Neural cell (in vitro differentiated cells): ENCODE results near the gene RHOT2. TPM values are rescaled to one million over a fixed set of nuclear protein-coding genes. Genes with fewer than 3 reads are reported as not detected.

Source experiments
- H2AFZ ChIP-seq: fragments of 200-600, 300-800 bp; sonication (generic), shearing (Covaris generic); 2 replicates; pipeline ENCODE4 v1.6.0; 2014; ENCODE audit warnings: low read depth, mild to moderate bottlenecking, antibody characterized with exemption, low read length, moderate library complexity
- H3F3A ChIP-seq: fragments of 200-600 bp; shearing (Covaris generic); 2 replicates; pipeline ENCODE4 v1.6.1; 2016; ENCODE audit warnings: mild to moderate bottlenecking, moderate library complexity, mixed read lengths, antibody characterized with exemption, low read length; ENCODE audit not compliant: insufficient read depth, poor library complexity, severe bottlenecking
- H3K27ac ChIP-seq: fragments of 200-600, 300-800 bp; sonication (generic), shearing (Covaris generic); 2 replicates; pipeline ENCODE4 v1.5.1; 2014; ENCODE audit warnings: mild to moderate bottlenecking, low read length, moderate library complexity
- H3K27me3 ChIP-seq: fragments of 300-800, 200-600 bp; sonication (generic), shearing (Covaris generic); 2 replicates; pipeline ENCODE4 v1.6.0; 2014; ENCODE audit warnings: mild to moderate bottlenecking, low read depth, low read length, moderate library complexity; ENCODE audit not compliant: insufficient read depth
- H3K36me3 ChIP-seq: fragments of 300-800, 200-600 bp; sonication (generic), shearing (Covaris generic); 2 replicates; pipeline ENCODE4 v1.5.1; 2014; ENCODE audit warnings: mild to moderate bottlenecking, antibody characterized with exemption, low read length, moderate library complexity; ENCODE audit not compliant: insufficient read depth
- H3K4me2 ChIP-seq: fragments of 300-800, 200-600 bp; sonication (generic), shearing (Covaris generic); 2 replicates; pipeline ENCODE4 v1.6.0; 2014; ENCODE audit warnings: mild to moderate bottlenecking, low read length
- H3K4me3 ChIP-seq: fragments of 300-800, 200-600 bp; sonication (generic), shearing (Covaris generic); 2 replicates; pipeline ENCODE4 v1.5.1; 2014; ENCODE audit warnings: mild to moderate bottlenecking, low read length, moderate library complexity
- H3K79me2 ChIP-seq: fragments of 200-600 bp; shearing (Covaris generic); replicated peaks from 2 replicates; pipeline ENCODE4 v1.6.0; 2014; ENCODE audit warnings: mild to moderate bottlenecking, low read length, moderate library complexity; ENCODE audit not compliant: insufficient read depth
- H3K9ac ChIP-seq: fragments of 300-800, 200-600 bp; sonication (generic), shearing (Covaris generic); 2 replicates; pipeline ENCODE4 v1.6.1; 2016; ENCODE audit warnings: mild to moderate bottlenecking, low read length, mixed read lengths
- H3K9me2 ChIP-seq: fragments of 200-600 bp; shearing (Covaris generic); 2 replicates; pipeline ENCODE4 v1.6.1; 2016; ENCODE audit warnings: mild to moderate bottlenecking, low read length, mixed read lengths; ENCODE audit not compliant: insufficient read depth
- H3K9me3 ChIP-seq: fragments of 200-600, 300-800 bp; sonication (generic), shearing (Covaris generic); 2 replicates; pipeline ENCODE4 v1.6.1; 2016; ENCODE audit warnings: mild to moderate bottlenecking, mixed run types, low read length, moderate library complexity, mixed read lengths
- H4K20me1 ChIP-seq: fragments of 200-600 bp; shearing (Covaris generic); 2 replicates; pipeline ENCODE4 v1.6.1; 2016; ENCODE audit warnings: mild to moderate bottlenecking, mixed run types; ENCODE audit not compliant: insufficient read depth
- CTCF ChIP-seq: fragments of 450-650 bp; IDR thresholded peaks from 2 replicates; pipeline ENCODE4 v1.5.1; 2014; ENCODE audit warnings: antibody characterized with exemption, mild to moderate bottlenecking, moderate library complexity; ENCODE audit not compliant: poor library complexity, severe bottlenecking
- EP300 ChIP-seq: fragments of 450-650 bp; conservative IDR thresholded peaks from 2 replicates; pipeline ENCODE4 v1.6.1; 2014; ENCODE audit warnings: antibody characterized with exemption, mild to moderate bottlenecking, moderate library complexity; ENCODE audit not compliant: poor library complexity, severe bottlenecking
- EZH2 ChIP-seq: fragments of 200-600, 300-800 bp; shearing (Covaris generic), sonication (generic); IDR thresholded peaks from 2 replicates; pipeline ENCODE4 v1.6.1; 2014; ENCODE audit warnings: antibody characterized with exemption, low read length, borderline replicate concordance, mild to moderate bottlenecking; ENCODE audit not compliant: insufficient read depth, poor library complexity, severe bottlenecking
- MXI1 ChIP-seq: fragments of 450-650 bp; conservative IDR thresholded peaks from 2 replicates; pipeline ENCODE4 v1.6.1; 2014; ENCODE audit warnings: antibody characterized with exemption, mild to moderate bottlenecking; ENCODE audit not compliant: poor library complexity, severe bottlenecking
- POLR2AphosphoS5 ChIP-seq: IDR thresholded peaks from 2 replicates; pipeline ENCODE4 v1.6.1; 2012
- RAD21 ChIP-seq: fragments of 450-650 bp; conservative IDR thresholded peaks from 2 replicates; pipeline ENCODE4 v1.6.1; 2014; ENCODE audit warnings: antibody characterized with exemption, mild to moderate bottlenecking, moderate library complexity
- REST ChIP-seq: IDR thresholded peaks from 2 replicates; pipeline ENCODE4 v1.6.1; 2012; ENCODE audit warnings: borderline replicate concordance
- SMC3 ChIP-seq: fragments of 450-650 bp; conservative IDR thresholded peaks from 2 replicates; pipeline ENCODE4 v1.6.1; 2014; ENCODE audit warnings: antibody characterized with exemption, mild to moderate bottlenecking, moderate library complexity; ENCODE audit not compliant: poor library complexity
- TAF1 ChIP-seq: IDR thresholded peaks from 2 replicates; pipeline ENCODE4 v1.6.1; 2012; ENCODE audit warnings: low read depth
- polyA plus RNA-seq: library from polyadenylated mRNA; depleted of rRNA; stranded (reverse); fragments of >200 nt; gene quantifications from 2 replicates; pipeline ENCODE4 v1.2.3, GENCODE V29; 2014

The RHOT2 gene
- polyA plus RNA-seq, 1 donor from 2014 or later, result 132 TPM

GRCh38 chr16:667113-667779 is 686 bp upstream of the RHOT2 start:
- Histone ChIP-seq H3K4me2 (no peak overlapping the region), H3K27me3 (no peaks in the 10 kb centered on the region), H3K79me2 (peaks cover 9% of the 10 kb centered on the region), H3K36me3 (no peaks in the 10 kb centered on the region), H3K9me2 (no peaks in the 10 kb centered on the region), H3K9me3 (no peaks in the 10 kb centered on the region), H3K27ac (no peak overlapping the region), H3F3A (no peaks in the 10 kb centered on the region), H3K4me3 (peak overlapping the region; percentile 98), H3K9ac (peak overlapping the region; percentile 37), H4K20me1 (no peaks in the 10 kb centered on the region), H2AFZ (no peak overlapping the region)
- TF ChIP-seq EP300, result no peak
- no peak for TF ChIP-seq REST
- TF ChIP-seq TAF1, result no peak
- no peak for TF ChIP-seq SMC3
- TF ChIP-seq CTCF, result no peak
- no peak for TF ChIP-seq RAD21
- TF ChIP-seq EZH2, result no peak
- TF ChIP-seq POLR2AphosphoS5, result no peak
- TF ChIP-seq MXI1, result no peak

- TF ChIP-seq MXI1, result no peak
- no peak for TF ChIP-seq TAF1
- no peak for TF ChIP-seq EZH2
- TF ChIP-seq POLR2AphosphoS5, result no peak
- no peak for TF ChIP-seq EP300
- no peak for TF ChIP-seq CTCF
- Histone ChIP-seq H3K36me3 (no peaks in the 10 kb centered on the region), H3K27ac (peak overlapping the region; percentile 24)
Measured at GRCh38 chr16:668519-669171, 713 bp downstream of the RHOT2 start.

More at GRCh38 chr16:668519-669171, 713 bp downstream of the RHOT2 start:
- no peaks in the 10 kb centered on the region for H3K9me2 ChIP-seq
- H3K9ac ChIP-seq, result peak overlapping the region; percentile 83
- peak overlapping the region; percentile 65 for H3K4me2 ChIP-seq
- H3K9me3 ChIP-seq, result no peaks in the 10 kb centered on the region
- no peaks in the 10 kb centered on the region for H4K20me1 ChIP-seq
- peaks cover 9% of the 10 kb centered on the region for H3K79me2 ChIP-seq
- H3K27me3 ChIP-seq, result no peaks in the 10 kb centered on the region
- H2AFZ ChIP-seq, result no peak overlapping the region
- no peaks in the 10 kb centered on the region for H3F3A ChIP-seq
- H3K4me3 ChIP-seq, result peak overlapping the region; percentile 98
